OCI-LY7 (cell line): ENCODE results near the gene LIG3.

Source experiments
- EZH2phosphoT487 ChIP-seq: fragments of 200-600 bp; sonication (generic); IDR thresholded peaks from 2 replicates; pipeline ENCODE4 v1.6.1; 2018; ENCODE audit warnings: low read depth, borderline replicate concordance, mild to moderate bottlenecking, mixed run types, antibody characterized with exemption, low read length, moderate library complexity, mixed read lengths
- TF ChIP-seq, protein P1 (sequence below): fragments of 200-600 bp; sonication (generic); conservative IDR thresholded peaks from 2 replicates; pipeline ENCODE4 v1.5.1; 2014; ENCODE audit warnings: mild to moderate bottlenecking, antibody characterized with exemption, low read length, moderate library complexity, mixed read lengths

DNA sequence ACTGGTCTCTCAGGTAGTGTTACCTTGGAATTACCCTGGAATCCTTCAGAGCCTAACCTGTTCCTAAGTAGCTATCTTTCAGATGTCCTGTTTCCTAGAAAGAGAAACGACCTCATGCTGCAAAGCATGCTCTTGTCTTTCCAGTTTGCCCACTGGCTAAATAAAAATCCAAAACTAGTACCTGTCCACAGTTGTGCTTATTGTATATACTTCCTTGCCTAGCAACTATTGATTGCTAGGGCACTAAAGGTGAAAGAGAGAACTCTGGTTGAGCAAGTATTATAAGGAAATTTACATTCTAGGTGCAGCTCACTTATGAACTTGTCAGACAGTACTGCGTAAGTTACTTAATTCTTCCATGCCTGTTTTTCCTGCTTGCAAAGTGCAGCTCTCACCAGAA, 38.5 kb downstream of the LIG3 start:
- TF ChIP-seq, protein P1, sequence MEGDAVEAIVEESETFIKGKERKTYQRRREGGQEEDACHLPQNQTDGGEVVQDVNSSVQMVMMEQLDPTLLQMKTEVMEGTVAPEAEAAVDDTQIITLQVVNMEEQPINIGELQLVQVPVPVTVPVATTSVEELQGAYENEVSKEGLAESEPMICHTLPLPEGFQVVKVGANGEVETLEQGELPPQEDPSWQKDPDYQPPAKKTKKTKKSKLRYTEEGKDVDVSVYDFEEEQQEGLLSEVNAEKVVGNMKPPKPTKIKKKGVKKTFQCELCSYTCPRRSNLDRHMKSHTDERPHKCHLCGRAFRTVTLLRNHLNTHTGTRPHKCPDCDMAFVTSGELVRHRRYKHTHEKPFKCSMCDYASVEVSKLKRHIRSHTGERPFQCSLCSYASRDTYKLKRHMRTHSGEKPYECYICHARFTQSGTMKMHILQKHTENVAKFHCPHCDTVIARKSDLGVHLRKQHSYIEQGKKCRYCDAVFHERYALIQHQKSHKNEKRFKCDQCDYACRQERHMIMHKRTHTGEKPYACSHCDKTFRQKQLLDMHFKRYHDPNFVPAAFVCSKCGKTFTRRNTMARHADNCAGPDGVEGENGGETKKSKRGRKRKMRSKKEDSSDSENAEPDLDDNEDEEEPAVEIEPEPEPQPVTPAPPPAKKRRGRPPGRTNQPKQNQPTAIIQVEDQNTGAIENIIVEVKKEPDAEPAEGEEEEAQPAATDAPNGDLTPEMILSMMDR, result no peak
- no peak for TF ChIP-seq EZH2phosphoT487
